NCI-H2029 treated with DMSO at 0.1 percent for 48 hours (cell line): ENCODE measurements around the gene FXYD3.
A peak's percentile ranks its signal among the peaks of the same experiment; 100 is the strongest.

Source experiments
- DNase-seq: peaks from one replicate; lab custom pipeline; 2025; lab: John Stamatoyannopoulos, UW

Gene FXYD3

GRCh38 chr19:35115177-35115951, at the start of gene FXYD3:
FXYD3 (plus strand) TSS chr19:35115823; CDS start chr19:35119377, 3,554 bp downstream.
- no peak for DNase-seq

DNA sequence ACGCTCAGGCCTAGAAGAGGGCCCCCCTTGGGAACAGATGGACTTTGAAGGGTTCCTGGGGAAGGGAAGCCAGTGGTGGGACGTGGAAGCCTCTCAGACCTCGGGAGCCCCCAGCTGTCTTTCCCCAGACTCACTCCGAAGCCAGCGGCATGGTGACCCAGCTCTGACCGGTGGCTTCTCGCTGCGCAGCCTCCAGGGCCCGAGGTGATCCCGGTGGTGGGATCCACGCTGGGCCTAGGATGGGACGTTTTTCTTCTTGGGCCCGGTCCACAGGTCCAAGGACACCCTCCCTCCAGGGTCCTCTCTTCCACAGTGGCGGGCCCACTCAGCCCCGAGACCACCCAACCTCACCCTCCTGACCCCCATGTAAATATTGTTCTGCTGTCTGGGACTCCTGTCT, 49.5 kb upstream of the FXYD3 start:
- DNase-seq: no peak

GRCh38 chr19:35066691-35067563, 48.7 kb upstream of the FXYD3 start:
- peak; percentile 29 for DNase-seq

DNA sequence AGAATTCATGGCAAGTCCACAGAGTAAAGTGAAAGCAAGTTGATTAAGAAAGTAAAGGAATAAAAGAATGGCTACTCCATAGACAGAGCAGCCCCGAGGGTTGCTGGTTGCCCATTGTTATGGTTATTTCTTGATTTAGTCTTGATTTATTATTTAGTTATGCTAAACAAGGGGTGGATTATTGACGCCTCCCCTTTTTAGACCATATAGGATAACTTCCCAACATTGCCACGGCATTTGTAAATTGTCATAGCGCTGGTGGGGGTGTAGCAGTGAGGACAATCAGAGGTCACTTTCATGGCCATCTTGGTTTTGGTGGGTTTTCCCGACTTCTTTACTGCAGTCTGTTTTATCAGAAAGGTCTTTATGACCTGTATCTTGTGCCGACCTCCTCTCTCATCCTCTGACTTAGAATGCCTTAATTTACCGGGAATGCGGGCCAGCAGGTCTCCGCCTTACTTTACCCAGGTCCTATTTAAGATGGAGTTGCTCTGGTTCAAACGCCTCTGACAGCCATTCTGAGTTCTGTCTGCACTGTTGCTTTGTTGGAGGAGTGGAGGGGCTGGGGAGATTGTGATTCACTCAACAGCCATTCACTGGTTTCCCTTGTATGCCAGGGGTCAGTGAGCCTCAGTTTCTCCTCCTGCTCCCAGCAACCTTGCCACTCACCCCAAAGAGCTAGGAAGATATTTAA, 46.5 kb upstream of the FXYD3 start:
- no peak for DNase-seq

DNA sequence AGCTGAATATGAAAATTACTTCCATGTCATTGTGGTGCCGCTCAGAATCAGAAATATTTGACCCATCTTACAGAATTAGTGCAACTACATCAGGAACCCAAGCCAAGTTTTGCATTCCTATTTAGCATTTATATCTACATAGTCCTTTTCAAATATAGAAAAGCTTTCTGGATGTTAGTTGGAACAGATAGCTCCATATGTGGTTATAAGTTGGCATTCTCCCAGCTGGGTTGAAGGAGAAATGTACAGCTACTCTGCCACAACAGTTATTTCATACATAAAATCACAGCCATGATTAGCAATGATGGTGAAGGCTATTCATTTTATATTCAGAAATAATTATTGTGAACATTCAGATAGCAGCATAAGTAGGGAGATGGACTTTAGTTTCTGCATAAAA, 45.9 kb upstream of the FXYD3 start:
- no peak for DNase-seq

- DNase-seq: no peak
Observed at GRCh38 chr19:35070471-35070870, 45.2 kb upstream of the FXYD3 start.

DNA sequence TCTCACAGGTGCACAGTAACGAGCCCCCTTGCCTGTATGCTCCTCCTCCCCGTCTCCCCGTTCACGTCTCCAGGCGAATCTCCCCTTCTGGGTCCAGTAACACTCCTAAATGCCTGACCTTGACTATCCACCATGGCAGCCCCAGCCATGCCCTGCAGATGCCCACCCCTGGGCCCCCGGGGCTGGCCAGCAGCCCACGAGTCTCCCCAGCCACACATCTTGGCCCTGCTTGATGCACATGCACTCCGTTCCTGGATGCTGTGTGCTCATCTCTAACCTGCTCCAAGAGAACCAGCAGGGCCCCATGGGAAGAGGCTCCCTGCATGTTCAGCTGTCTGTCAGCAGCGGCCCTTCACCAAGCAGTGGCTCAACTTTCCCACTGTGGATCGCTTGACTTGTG, 42.1 kb upstream of the FXYD3 start:
- no peak for DNase-seq

GRCh38 chr19:35073941-35074340, 41.7 kb upstream of the FXYD3 start:
- DNase-seq: no peak

- no peak for DNase-seq
Observed at GRCh38 chr19:35074426-35075201, 41.0 kb upstream of the FXYD3 start.

DNA sequence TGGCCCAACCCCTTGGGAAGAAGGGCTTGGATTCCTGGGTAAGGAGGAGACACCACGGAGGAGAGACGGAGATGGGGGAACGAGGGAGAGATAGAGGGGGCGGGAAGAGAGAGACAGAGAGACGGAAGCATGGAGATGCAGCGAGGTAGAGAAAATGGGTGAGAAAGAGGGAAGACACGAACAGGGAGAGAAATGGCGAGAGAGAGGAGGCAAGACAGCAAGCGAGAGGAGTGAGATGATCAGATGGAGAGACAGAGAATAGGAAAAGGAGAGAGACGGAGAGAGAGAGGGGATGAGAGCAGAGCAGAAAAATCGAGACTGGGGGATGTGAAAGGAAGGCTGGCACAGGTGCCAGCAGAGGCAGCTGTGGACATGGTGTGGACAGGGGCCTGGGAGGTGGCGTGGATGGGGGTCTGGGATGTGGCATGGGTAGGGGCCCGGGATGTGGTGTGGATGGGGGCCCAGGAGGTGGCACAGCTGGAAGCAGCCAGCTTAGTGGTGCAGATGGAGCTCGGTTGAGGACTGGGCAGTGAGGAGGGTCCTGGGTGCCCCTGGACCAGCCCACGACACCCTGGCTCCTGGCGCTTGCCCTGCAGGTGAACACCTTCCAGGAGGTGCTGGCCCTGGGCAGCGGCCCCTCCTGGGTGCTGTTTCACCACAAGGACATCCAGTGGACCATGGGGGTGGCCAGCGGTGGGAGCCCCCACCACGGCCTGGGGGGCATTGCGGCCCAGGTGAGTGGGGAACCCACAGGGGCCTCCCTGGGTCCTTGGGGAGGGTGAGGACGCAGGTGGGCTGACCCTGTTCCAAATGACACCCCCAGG, 40.2 kb upstream of the FXYD3 start:
- no peak for DNase-seq

- no peak for DNase-seq
Observed at GRCh38 chr19:35076026-35076370, 39.6 kb upstream of the FXYD3 start.

- DNase-seq: no peak
Observed at GRCh38 chr19:35076657-35077056, 39.0 kb upstream of the FXYD3 start.

DNA sequence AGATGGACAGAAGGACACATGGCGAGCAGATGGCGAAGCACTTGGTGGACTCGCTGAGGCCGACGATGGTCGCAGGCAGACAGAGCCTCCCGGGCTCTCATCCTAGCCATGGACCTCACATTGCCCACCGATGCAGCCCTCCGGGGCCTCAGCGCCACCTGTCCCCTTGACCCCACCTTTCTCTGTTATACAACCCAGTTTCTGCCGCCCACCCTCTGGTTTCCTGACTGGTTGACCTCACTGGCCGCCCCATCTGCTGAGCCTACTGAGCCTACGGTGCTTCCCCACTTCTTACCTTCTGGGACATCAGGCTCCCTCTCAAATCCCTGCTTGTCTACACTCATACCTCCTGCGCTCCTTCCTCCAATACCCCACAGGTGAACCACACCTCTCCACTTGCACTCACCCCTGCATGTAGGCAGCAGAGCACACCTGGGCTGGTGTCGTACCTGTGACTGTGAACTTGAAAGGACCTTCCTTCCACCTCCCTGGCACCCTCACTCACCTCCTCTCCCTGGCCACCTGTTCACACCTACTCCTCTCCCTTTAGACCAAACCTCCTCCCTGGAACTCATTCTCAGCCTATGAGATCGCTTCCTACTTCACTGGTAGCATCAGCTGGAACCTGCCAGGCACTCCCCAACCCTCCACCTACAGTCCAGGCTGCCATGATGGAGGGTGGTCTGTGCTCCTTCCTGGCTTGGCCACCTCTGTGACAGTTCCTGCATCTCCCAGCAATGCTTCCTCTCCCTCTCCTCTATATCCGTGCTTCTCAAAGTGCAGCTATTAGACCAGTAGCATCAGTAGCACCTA, 38.0 kb upstream of the FXYD3 start:
- no peak for DNase-seq

DNA sequence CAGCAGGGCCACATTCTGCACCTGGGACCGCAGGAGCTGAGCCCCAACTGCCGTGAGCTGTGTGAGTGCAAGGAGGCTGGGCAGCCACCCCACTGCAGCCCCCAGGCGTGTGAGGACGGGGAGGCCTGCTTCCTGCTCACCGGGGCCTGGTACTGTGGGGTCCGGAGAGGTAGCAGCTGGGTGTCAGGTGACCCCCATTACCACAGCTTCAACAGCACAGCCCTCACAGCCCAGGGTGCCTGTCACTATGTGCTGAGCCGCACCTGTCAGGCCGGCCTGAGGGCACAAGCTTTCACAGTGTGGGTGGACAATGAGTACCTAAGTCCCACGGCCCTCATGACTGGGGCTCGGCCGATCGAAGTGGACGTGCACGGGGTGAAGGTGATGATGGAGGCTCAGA, 35.8 kb upstream of the FXYD3 start:
- DNase-seq: no peak

- no peak for DNase-seq
Observed at GRCh38 chr19:35080613-35081170, 34.9 kb upstream of the FXYD3 start.

GRCh38 chr19:35081201-35081600, 34.4 kb upstream of the FXYD3 start:
- no peak for DNase-seq

- DNase-seq: no peak
Observed at GRCh38 chr19:35083691-35084508, 31.7 kb upstream of the FXYD3 start.

DNA sequence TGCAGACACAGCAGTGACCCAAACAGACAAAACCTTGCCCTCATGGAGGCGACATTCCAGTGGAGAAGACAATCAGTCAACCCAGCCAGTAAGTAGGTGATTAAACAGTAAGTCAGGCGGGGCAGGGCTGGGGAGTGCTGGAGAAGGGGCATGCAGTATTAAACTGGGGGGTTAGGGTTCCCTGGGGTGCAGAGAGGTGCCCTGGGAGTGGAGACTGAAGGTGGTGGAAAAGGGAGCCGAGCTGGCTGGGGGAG, 31.2 kb upstream of the FXYD3 start:
- no peak for DNase-seq

DNA sequence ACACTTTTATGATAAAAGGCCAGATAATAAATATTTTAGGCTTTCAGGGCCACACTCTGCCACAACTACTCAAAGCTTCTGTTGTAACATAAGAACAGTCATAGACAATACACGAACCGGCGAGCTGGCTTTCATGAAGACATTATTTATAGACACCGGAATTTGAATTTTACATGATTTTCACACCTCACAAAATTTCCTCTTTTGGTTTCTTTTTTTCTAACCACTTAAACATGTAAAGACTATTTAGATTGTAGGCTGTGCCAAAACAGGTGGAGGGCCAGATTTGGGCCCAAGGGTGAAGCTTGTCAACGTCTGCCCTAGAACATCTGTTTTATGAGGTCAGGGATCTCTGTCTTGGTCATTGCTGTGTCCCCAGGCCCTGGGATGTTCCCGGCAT, 29.7 kb upstream of the FXYD3 start:
- DNase-seq: no peak
